B cell (primary cell): ENCODE data around the gene GOSR2. TPM values are rescaled to one million over a fixed set of nuclear protein-coding genes. Genes with fewer than 3 reads are reported as not detected.
"Not testable (repeated sequence)": the region's sequence is repeated elsewhere in the genome, so short reads cannot be mapped to it uniquely, and the experiment has no call there.

Experiments used
- ATAC-seq: fragments of 200-7000 bp; cut with Tn5 transposase; one replicate; pipeline ENCODE4 v1.10.0; 2021; ENCODE audit warnings: low read depth, mild to moderate bottlenecking, moderate number of reproducible peaks, moderate library complexity
- CTCF ChIA-PET: fragments of 350-600 bp; sonication (Branson Sonifier 250); formaldehyde crosslinking; loops from one replicate; lab custom pipeline; 2021; ENCODE audit warnings: antibody characterized with exemption, inconsistent platforms; lab: Charles Lee
- POLR2A ChIA-PET: fragments of 350-600 bp; sonication (Branson Sonifier 250); formaldehyde crosslinking; loops from one replicate; lab custom pipeline; 2021; ENCODE audit warnings: antibody characterized with exemption; lab: Charles Lee
- DNase-seq: peaks from one replicate; pipeline ENCODE4 v3.0.0; 2013
- H2AFZ ChIP-seq: 2 replicates; pipeline ENCODE4 v1.6.1; 2012; ENCODE audit warnings: mild to moderate bottlenecking, low read depth, low read length; ENCODE audit not compliant: insufficient read depth, poor library complexity, severe bottlenecking
- H3K27ac ChIP-seq, 2 donors: 1 replicate in 1 of 2; 2 replicates in 1 of 2; pipeline ENCODE4 v1.5.1; 2012 to 2013; ENCODE audit warnings: low read length in 2 of 2, mild to moderate bottlenecking in 2 of 2, moderate library complexity in 1 of 2
- H3K27me3 ChIP-seq, 4 experiments: fragments of 200-600 bp in 1 of 4; sonication (generic) in 1 of 4; replicated peaks in 1 of 4; 1 replicate in 2 of 4; 2 replicates in 2 of 4; pipeline versions ENCODE4 v1.6.1 to v1.7.0; 2013 to 2016; ENCODE audit warnings: low read length in 3 of 4, mild to moderate bottlenecking in 2 of 4, mixed read lengths in 1 of 4, moderate library complexity in 1 of 4; ENCODE audit not compliant: insufficient read depth in 4 of 4, control insufficient read depth in 3 of 4; ENCODE audit errors: control extremely low read depth in 1 of 4
- H3K36me3 ChIP-seq, 2 experiments: replicated peaks in 1 of 2; 1 replicate in 1 of 2; 2 replicates in 1 of 2; pipeline versions ENCODE4 v1.6.1 to v1.7.1; 2013; ENCODE audit warnings: low read length in 1 of 2; ENCODE audit not compliant: insufficient read depth in 2 of 2, control insufficient read depth in 1 of 2; ENCODE audit errors: control extremely low read depth in 1 of 2, extremely low read depth in 1 of 2
- H3K4me1 ChIP-seq, 2 donors: fragments of 200-600 bp in 1 of 2; sonication (generic) in 1 of 2; 1 replicate in 1 of 2; 2 replicates in 1 of 2; pipeline versions ENCODE4 v1.5.1 to v1.6.1; 2013 to 2017; ENCODE audit warnings: low read length in 2 of 2; ENCODE audit not compliant: control insufficient read depth in 2 of 2, insufficient read depth in 2 of 2
- H3K4me2 ChIP-seq: replicated peaks from 2 replicates; pipeline ENCODE3; 2012; ENCODE audit warnings: mild to moderate bottlenecking, low read depth, low read length; ENCODE audit not compliant: poor library complexity, severe bottlenecking
- H3K4me3 ChIP-seq, 5 experiments: fragments of 200-600 bp in 1 of 5; sonication (generic) in 1 of 5; 1 replicate in 3 of 5; 2 replicates in 2 of 5; pipeline versions ENCODE4 v1.5.1 to v1.7.0; 2011 to 2016; ENCODE audit warnings: low read length in 4 of 5, mild to moderate bottlenecking in 4 of 5, low read depth in 2 of 5, control low read depth in 1 of 5, moderate library complexity in 1 of 5; ENCODE audit not compliant: insufficient read depth in 1 of 5; ENCODE audit errors: control extremely low read depth in 1 of 5, extremely low read depth in 1 of 5
- H3K79me2 ChIP-seq: fragments of 200-600 bp; sonication (generic); one replicate; pipeline ENCODE4 v1.6.0; 2016; ENCODE audit warnings: low read length; ENCODE audit not compliant: control insufficient read depth, insufficient read depth
- H3K9ac ChIP-seq: fragments of 200-600 bp; sonication (generic); 2 replicates; pipeline ENCODE4 v1.6.1; 2017; ENCODE audit warnings: mild to moderate bottlenecking, low read length, moderate library complexity
- H3K9me3 ChIP-seq, 3 donors: one replicate each; pipeline versions ENCODE4 v1.6.1 to v1.7.1; 2013; ENCODE audit warnings: low read length in 2 of 3; ENCODE audit not compliant: control insufficient read depth in 2 of 3, insufficient read depth in 1 of 3; ENCODE audit errors: control extremely low read depth in 1 of 3
- H4K20me1 ChIP-seq: 2 replicates; pipeline ENCODE4 v1.6.0; 2012; ENCODE audit warnings: mild to moderate bottlenecking, low read length; ENCODE audit not compliant: insufficient read depth, control insufficient read depth, poor library complexity, severe bottlenecking
- H3K27ac Mint-ChIP-seq: one replicate; pipeline ENCODE4 v1.8.0; 2021; ENCODE audit warnings: mixed read lengths
- H3K27me3 Mint-ChIP-seq: one replicate; pipeline ENCODE4 v1.8.0; 2021; ENCODE audit warnings: mixed read lengths
- H3K4me1 Mint-ChIP-seq: one replicate; pipeline ENCODE4 v1.8.0; 2021; ENCODE audit warnings: mixed read lengths
- H3K4me3 Mint-ChIP-seq: one replicate; pipeline ENCODE4 v1.8.0; 2021; ENCODE audit warnings: mixed read lengths
- H3K9me3 Mint-ChIP-seq: one replicate; pipeline ENCODE4 v1.8.0; 2022; ENCODE audit warnings: mixed read lengths; ENCODE audit not compliant: insufficient read depth
- EZH2 ChIP-seq: IDR thresholded peaks from 2 replicates; pipeline ENCODE4 v1.6.1; 2012; ENCODE audit warnings: borderline replicate concordance, low read depth, mild to moderate bottlenecking, moderate library complexity, low read length; ENCODE audit not compliant: insufficient read depth, poor library complexity, severe bottlenecking
- WGBS: methylation state at CpG from one replicate; pipeline ENCODE4 v1.1.5; 2013; ENCODE audit warnings: missing lambda C conversion rate; ENCODE audit not compliant: insufficient coverage; 5-methylcytosine and 5-hydroxymethylcytosine counted together
- intact Hi-C: fragments of 100-400 bp; cut with micrococcal nuclease; formaldehyde crosslinking; loops from one replicate; pipeline ENCODE4 v1.10.0; 2022
- polyA plus RNA-seq: library from polyadenylated mRNA; depleted of rRNA; stranded (reverse); fragments of >200 nt; gene quantifications from 2 replicates; pipeline ENCODE4 v1.2.3, GENCODE V29; 2012
- total RNA-seq, 2 donors: library from RNA; stranded (reverse); fragments of 120-200 nt in 1 of 2; gene quantifications; 1 replicate in 1 of 2; 2 replicates in 1 of 2; pipeline versions ENCODE4 v1.2.3 to v1.2.4, GENCODE V29; 2013 to 2022
- TF ChIP-seq, protein P1 (sequence below): fragments of 200-600 bp; IDR thresholded peaks from one replicate; pipeline ENCODE4 v1.8.0; 2022; ENCODE audit warnings: antibody characterized with exemption, mild to moderate bottlenecking

Gene GOSR2
- total and polyA plus RNA-seq, 2 donors (not counting 1 experiment from before 2014, with no cell fraction given): 33.2 to 91.0 TPM

DNA sequence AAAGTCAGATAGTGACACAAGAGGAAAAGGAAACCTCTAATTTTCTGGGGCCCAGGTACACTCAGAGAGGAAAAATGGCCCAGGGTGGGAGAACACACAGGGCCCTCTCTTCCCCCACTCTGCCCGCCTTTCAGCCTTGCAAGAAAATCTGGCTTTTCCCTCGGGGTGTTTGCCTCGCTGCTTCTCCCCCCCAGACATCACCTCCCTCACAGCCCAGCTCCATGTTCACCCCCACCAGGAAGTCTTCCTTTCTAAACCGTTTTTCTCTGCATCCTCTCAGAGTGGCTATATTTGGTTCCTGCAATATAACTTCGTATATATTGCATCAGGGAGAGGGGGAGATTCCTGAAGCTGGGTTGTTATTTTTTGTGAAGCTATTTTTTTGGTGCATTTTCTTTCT, 28.7 kb downstream of the GOSR2 start:
- no peak overlapping the region for H3K4me3 ChIP-seq
- H3K9me3 ChIP-seq: no peaks in the 10 kb centered on the region
- ChIA-PET CTCF (interaction anchor here (4.8 kb wide), 1 partner anchor 10 kb away, joined by 30 read pairs; no protein-coding TSS in a partner anchor), POLR2A (no interaction called here)
- H3K4me1 ChIP-seq: no peaks in the 10 kb centered on the region
- no peak overlapping the region for H3K4me3 Mint-ChIP-seq
- no peak overlapping the region for H2AFZ ChIP-seq
- H3K27ac Mint-ChIP-seq: no peak overlapping the region
- peaks cover 9% of the 10 kb centered on the region for H3K79me2 ChIP-seq
- H3K27me3 ChIP-seq: no peaks in the 10 kb centered on the region
- no peak overlapping the region for H3K27ac ChIP-seq
- TF ChIP-seq EZH2: no peak
- TF ChIP-seq, protein P1, sequence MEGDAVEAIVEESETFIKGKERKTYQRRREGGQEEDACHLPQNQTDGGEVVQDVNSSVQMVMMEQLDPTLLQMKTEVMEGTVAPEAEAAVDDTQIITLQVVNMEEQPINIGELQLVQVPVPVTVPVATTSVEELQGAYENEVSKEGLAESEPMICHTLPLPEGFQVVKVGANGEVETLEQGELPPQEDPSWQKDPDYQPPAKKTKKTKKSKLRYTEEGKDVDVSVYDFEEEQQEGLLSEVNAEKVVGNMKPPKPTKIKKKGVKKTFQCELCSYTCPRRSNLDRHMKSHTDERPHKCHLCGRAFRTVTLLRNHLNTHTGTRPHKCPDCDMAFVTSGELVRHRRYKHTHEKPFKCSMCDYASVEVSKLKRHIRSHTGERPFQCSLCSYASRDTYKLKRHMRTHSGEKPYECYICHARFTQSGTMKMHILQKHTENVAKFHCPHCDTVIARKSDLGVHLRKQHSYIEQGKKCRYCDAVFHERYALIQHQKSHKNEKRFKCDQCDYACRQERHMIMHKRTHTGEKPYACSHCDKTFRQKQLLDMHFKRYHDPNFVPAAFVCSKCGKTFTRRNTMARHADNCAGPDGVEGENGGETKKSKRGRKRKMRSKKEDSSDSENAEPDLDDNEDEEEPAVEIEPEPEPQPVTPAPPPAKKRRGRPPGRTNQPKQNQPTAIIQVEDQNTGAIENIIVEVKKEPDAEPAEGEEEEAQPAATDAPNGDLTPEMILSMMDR: no peak
- WGBS: 15% methylated on average over 3 of the region's 5 CpGs
- no peak overlapping the region for H3K4me2 ChIP-seq
- no peaks in the 10 kb centered on the region for H3K9me3 Mint-ChIP-seq
- no peaks in the 10 kb centered on the region for H3K4me1 Mint-ChIP-seq
- no peaks in the 10 kb centered on the region for H4K20me1 ChIP-seq
- ATAC-seq (no peak), DNase-seq (no peak)
- intact Hi-C loops: no loop called here
- no peaks in the 10 kb centered on the region for H3K27me3 Mint-ChIP-seq
- H3K9ac ChIP-seq: no peak overlapping the region
- H3K36me3 ChIP-seq: peaks cover 1 to 6% of the 10 kb centered on the region in 2 experiments

DNA sequence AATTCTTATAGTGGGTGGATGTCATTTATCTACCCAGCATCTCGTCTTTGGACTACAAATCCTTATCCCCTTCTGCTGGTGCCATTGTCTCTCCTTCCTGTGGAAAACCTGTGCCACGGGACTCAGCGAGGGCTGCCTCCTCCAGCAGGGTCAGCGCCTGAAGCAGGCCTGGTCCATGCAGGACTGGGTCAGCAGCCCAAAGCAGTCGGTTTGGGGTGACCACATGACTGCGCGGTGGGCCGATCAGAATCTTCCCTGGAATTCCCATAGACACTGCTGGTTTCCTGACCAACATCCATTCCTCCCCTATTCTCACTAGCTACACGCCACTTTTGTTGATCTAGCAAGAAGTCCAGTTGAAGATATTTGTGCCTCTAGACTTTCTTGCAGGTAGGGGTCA, 29.2 kb downstream of the GOSR2 start:
- no peak overlapping the region for H3K27ac Mint-ChIP-seq
- Histone ChIP-seq H2AFZ (no peak overlapping the region), H3K79me2 (peaks cover 11% of the 10 kb centered on the region), H4K20me1 (no peaks in the 10 kb centered on the region), H3K9ac (no peak overlapping the region), H3K27ac (no peak overlapping the region), H3K4me1 (no peaks in the 10 kb centered on the region), H3K4me3 (no peak overlapping the region), H3K4me2 (no peak overlapping the region), H3K27me3 (no peaks in the 10 kb centered on the region), H3K9me3 (no peaks in the 10 kb centered on the region), H3K36me3 (peaks cover 1 to 6% of the 10 kb centered on the region in 2 experiments)
- ATAC-seq (no peak), DNase-seq (no peak)
- ChIA-PET POLR2A (no interaction called here), CTCF (interaction anchor here (4.8 kb wide), 1 partner anchor 10 kb away, joined by 30 read pairs; no protein-coding TSS in a partner anchor)
- intact Hi-C loops: no loop called here
- 78% methylated on average over 6 of the region's 9 CpGs for WGBS
- H3K9me3 Mint-ChIP-seq: no peaks in the 10 kb centered on the region
- no peak for TF ChIP-seq EZH2
- TF ChIP-seq, protein P1: no peak
- H3K4me3 Mint-ChIP-seq: no peak overlapping the region
- no peaks in the 10 kb centered on the region for H3K4me1 Mint-ChIP-seq
- H3K27me3 Mint-ChIP-seq: no peaks in the 10 kb centered on the region

DNA sequence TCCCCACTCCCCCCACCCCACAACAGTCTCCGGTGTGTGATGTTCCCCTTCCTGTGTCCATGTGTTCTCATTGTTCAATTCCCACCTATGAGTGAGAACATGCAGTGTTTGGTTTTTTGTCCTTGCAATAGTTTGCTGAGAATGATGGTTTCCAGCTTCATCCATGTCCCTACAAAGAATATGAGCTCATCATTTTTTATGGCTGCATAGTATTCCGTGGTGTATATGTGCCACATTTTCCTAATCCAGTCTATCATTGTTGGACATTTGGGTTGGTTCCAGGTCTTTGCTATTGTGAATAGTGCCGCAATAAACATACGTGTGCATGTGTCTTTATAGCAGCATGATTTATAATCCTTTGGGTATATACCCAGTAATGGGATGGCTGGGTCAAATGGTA, 30.2 kb downstream of the GOSR2 start:
- DNase-seq, H2AFZ ChIP-seq, H3K9me3 ChIP-seq, POLR2A ChIA-PET, ATAC-seq, H3K27me3 Mint-ChIP-seq, H3K4me3 Mint-ChIP-seq, H3K4me2 ChIP-seq, intact Hi-C loops, H3K27ac ChIP-seq, H3K27ac Mint-ChIP-seq, H3K27me3 ChIP-seq, H4K20me1 ChIP-seq, H3K4me1 Mint-ChIP-seq, H3K9ac ChIP-seq, H3K4me3 ChIP-seq, H3K36me3 ChIP-seq, H3K4me1 ChIP-seq, H3K9me3 Mint-ChIP-seq: not testable (repeated sequence)
- CTCF ChIA-PET: interaction anchor here (4.8 kb wide), 1 partner anchor 11 kb away, joined by 30 read pairs; no protein-coding TSS in a partner anchor
- WGBS: no CpG with 5 or more reads among the region's 4 CpGs
- peaks cover 11% of the 10 kb centered on the region for H3K79me2 ChIP-seq
